GM11168 (cell line): ENCODE data around the gene GALNS.

Experiments
- in situ Hi-C: fragments of 300-500 bp; cut with MboI; formaldehyde crosslinking; loops from one replicate; pipeline ENCODE4 v1.12.0; 2022; ENCODE audit warnings: low sequenced_read_pairs; ENCODE audit not compliant: unreplicated experiment

The GALNS gene

GRCh38 chr16:88792078-88792550 lies 64.6 kb downstream of the GALNS start:
- in situ Hi-C loops = no loop called here

- in situ Hi-C loops = no loop called here
These were observed 66.2 kb downstream of the GALNS start for GRCh38 chr16:88790312-88791211.

- in situ Hi-C loops = loop anchor here (5.0 to 10.0 kb wide), 2 partner anchors 37 to 55 kb away; no protein-coding TSS in a partner anchor
These were observed 67.2 kb downstream of the GALNS start for GRCh38 chr16:88789594-88789993.

- in situ Hi-C loops = loop anchor here (5.0 to 10.0 kb wide), 2 partner anchors 36 to 54 kb away; no protein-coding TSS in a partner anchor
These were observed 68.0 kb downstream of the GALNS start for GRCh38 chr16:88788749-88789148.

- in situ Hi-C loops = loop anchor here (5.0 to 10.0 kb wide), 2 partner anchors 35 to 53 kb away; no protein-coding TSS in a partner anchor
These were observed 69.0 kb downstream of the GALNS start for GRCh38 chr16:88787579-88788314.

- in situ Hi-C loops = loop anchor here (5.0 to 10.0 kb wide), 2 partner anchors 33 to 51 kb away; no protein-coding TSS in a partner anchor
These were observed 71.4 kb downstream of the GALNS start, which contains the start of gene PIEZO1 for GRCh38 chr16:88785106-88785924. Gene PIEZO1 (minus strand): TSS chr16:88785220. CDS start chr16:88784964, 256 bp downstream.

GRCh38 chr16:88784856-88785105 lies 72.0 kb downstream of the GALNS start:
- in situ Hi-C loops = loop anchor here (5.0 to 10.0 kb wide), 2 partner anchors 32 to 50 kb away; no protein-coding TSS in a partner anchor

GRCh38 chr16:88784074-88784855 lies 72.5 kb downstream of the GALNS start:
- in situ Hi-C loops = loop anchor here (10.0 kb wide), 1 partner anchor 49 kb away; no protein-coding TSS in a partner anchor

GRCh38 chr16:88783391-88784073 lies 73.2 kb downstream of the GALNS start:
- in situ Hi-C loops = loop anchor here (10.0 kb wide), 1 partner anchor 49 kb away; no protein-coding TSS in a partner anchor

- in situ Hi-C loops = loop anchor here (10.0 kb wide), 1 partner anchor 48 kb away; no protein-coding TSS in a partner anchor
These were observed 74.0 kb downstream of the GALNS start for GRCh38 chr16:88782454-88783390.

- in situ Hi-C loops = loop anchor here (10.0 kb wide), 1 partner anchor 47 kb away; no protein-coding TSS in a partner anchor
These were observed 75.3 kb downstream of the GALNS start for GRCh38 chr16:88781140-88782077.

- in situ Hi-C loops = loop anchor here (10.0 kb wide), 1 partner anchor 46 kb away; no protein-coding TSS in a partner anchor
These were observed 76.3 kb downstream of the GALNS start for GRCh38 chr16:88780142-88781062.

GRCh38 chr16:88779406-88780141 lies 77.2 kb downstream of the GALNS start:
- in situ Hi-C loops = loop anchor here (10.0 kb wide), 1 partner anchor 45 kb away; no protein-coding TSS in a partner anchor

- in situ Hi-C loops = no loop called here
These were observed 78.1 kb downstream of the GALNS start for GRCh38 chr16:88778541-88779065.
